Retinal pigment epithelial cell (primary cell): ENCODE data around the gene NOCT.

Source experiments
- DNase-seq: peaks from one replicate; pipeline ENCODE4 v3.0.0-alpha.2; 2010; ENCODE audit warnings: low read depth
- H3K4me3 ChIP-seq: 2 replicates; pipeline ENCODE4 v1.5.1; 2011; ENCODE audit warnings: mild to moderate bottlenecking, low read length, control low read depth, moderate library complexity
- CTCF ChIP-seq: conservative IDR thresholded peaks from 2 replicates; pipeline ENCODE4 v1.5.1; 2011; ENCODE audit warnings: low read depth, low read length, control low read depth, inconsistent platforms

Gene NOCT

GRCh38 chr4:139092271-139092670, 76.7 kb downstream of the NOCT start:
- no peak for TF ChIP-seq CTCF
- DNase-seq = no peak
- H3K4me3 ChIP-seq = no peak overlapping the region
